ENCODE measurements around the gene CSF1.

DNA sequence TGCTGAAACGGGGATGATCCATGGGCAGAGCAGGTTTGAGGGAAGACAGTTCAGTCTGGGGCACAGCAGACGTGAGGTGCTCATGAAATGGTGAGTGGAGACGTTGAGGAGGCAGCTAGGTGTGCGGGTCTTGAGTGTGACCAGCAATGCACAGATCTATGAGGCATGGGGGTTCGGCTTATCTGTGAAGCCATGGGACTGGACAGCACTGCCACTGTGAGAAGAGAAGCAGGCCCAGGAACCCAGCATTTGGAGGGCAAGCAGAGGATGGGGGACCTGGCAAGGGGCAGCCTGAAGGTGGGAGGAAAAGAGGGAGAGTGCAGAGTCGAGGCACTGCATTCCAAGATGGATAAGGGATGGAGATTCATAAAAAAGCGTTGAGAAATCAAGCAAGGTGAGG, 8.0 kb downstream of the CSF1 start:
- no peak for TF ChIP-seq BHLHE40 (IDR thresholded peaks at IDR 0.05; ENCODE audit: borderline replicate concordance)
- no peak for TF ChIP-seq CTBP1 (IDR thresholded peaks at IDR 0.05; ENCODE audit: borderline replicate concordance)
- no peak for TF ChIP-seq FOXM1 (IDR thresholded peaks at IDR 0.05; ENCODE audit: borderline replicate concordance)
- TF ChIP-seq ELF4 (IDR thresholded peaks at IDR 0.05), result no peak
- no peak for TF ChIP-seq FOXA1 (IDR thresholded peaks at IDR 0.05)
- no peak for TF ChIP-seq SP1 (IDR thresholded peaks at IDR 0.05)
- no peak for TF ChIP-seq TARDBP (IDR thresholded peaks at IDR 0.05)
- TF ChIP-seq, protein P1, sequence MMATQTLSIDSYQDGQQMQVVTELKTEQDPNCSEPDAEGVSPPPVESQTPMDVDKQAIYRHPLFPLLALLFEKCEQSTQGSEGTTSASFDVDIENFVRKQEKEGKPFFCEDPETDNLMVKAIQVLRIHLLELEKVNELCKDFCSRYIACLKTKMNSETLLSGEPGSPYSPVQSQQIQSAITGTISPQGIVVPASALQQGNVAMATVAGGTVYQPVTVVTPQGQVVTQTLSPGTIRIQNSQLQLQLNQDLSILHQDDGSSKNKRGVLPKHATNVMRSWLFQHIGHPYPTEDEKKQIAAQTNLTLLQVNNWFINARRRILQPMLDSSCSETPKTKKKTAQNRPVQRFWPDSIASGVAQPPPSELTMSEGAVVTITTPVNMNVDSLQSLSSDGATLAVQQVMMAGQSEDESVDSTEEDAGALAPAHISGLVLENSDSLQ (IDR thresholded peaks at IDR 0.05), result no peak
